ENCODE data around the gene SEMA3E. TPM values are rescaled to one million over a fixed set of nuclear protein-coding genes. Genes with fewer than 3 reads are reported as not detected.

The SEMA3E gene
- total RNA-seq (under 1 TPM; 0.27 to 0.46 (median 0.38) TPM), polyA plus RNA-seq (under 1 TPM; 0.04 to 0.09 (median 0.04) TPM)
- long read RNA-seq, donor 1 = 0 reads
- long read RNA-seq, donor 2 = 0 reads

DNA sequence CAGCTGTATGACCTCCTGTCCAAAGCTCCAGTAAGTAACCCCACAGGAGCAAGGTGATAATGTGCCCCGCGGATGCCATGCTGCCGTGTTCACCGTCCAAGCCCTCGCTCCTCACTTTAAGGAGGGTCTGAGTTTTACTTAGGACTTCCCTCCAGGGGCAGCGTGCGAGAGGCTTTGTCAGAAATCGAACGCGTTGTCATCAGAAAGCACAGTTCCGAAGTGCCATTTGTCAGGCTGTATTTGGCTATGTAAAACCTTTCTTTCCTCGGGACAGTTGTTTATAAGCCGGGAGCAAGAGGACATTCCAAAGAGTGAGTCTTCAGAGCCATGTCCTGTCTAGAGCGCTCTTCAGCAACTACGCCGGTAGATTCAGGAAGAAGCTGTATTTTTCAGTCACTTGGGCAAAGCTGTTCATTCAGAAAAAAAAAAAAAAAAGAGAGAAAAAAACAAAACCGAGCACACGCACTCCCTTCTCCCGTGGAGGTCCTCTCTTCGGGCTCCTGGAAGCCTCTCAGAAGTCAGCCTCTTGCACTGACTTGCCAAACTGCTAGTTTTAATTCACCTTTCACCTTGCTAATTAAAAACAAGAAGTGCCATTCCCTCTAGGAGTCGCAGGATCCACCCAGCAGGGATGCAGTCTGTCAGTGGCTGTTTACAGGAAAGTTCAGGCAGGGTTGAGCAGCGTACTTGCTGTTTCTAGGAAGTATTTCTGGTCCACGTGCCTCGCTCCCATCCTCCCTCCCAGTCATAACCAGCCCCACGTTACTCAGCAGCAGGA is at the start of gene SEMA3E:
SEMA3E (minus strand) TSS at position 676 of the 778 bp plus-strand sequence.
- TF ChIP-seq, protein P1, sequence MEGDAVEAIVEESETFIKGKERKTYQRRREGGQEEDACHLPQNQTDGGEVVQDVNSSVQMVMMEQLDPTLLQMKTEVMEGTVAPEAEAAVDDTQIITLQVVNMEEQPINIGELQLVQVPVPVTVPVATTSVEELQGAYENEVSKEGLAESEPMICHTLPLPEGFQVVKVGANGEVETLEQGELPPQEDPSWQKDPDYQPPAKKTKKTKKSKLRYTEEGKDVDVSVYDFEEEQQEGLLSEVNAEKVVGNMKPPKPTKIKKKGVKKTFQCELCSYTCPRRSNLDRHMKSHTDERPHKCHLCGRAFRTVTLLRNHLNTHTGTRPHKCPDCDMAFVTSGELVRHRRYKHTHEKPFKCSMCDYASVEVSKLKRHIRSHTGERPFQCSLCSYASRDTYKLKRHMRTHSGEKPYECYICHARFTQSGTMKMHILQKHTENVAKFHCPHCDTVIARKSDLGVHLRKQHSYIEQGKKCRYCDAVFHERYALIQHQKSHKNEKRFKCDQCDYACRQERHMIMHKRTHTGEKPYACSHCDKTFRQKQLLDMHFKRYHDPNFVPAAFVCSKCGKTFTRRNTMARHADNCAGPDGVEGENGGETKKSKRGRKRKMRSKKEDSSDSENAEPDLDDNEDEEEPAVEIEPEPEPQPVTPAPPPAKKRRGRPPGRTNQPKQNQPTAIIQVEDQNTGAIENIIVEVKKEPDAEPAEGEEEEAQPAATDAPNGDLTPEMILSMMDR (IDR thresholded peaks at IDR 0.05) = no peak
- Histone ChIP-seq H3K4me3 (peak within 1 kb of the TSS; percentile 45), H3K27me3 (ENCODE audit: insufficient read depth in 3 of 3, low read length in 2 of 3) (peaks cover 0 to 3% (median 0%) of the 10 kb centered on the region in 3 donors), H3K4me1 (no peaks in the 10 kb centered on the region), H3K36me3 (ENCODE audit: insufficient read depth in 1 of 2, low read depth in 1 of 2) (no peaks in the 10 kb centered on the region), H3K9me3 (no peaks in the 10 kb centered on the region), H3K27ac (no peak within 1 kb of the TSS)
- 1 to 2% (median 1%) methylated on average over 25 of the region's 25 CpGs for WGBS, 3 donors
- intact Hi-C loops (cut with DNase I) = no loop called here
- ATAC-seq (no peak), DNase-seq (no peak)

DNA sequence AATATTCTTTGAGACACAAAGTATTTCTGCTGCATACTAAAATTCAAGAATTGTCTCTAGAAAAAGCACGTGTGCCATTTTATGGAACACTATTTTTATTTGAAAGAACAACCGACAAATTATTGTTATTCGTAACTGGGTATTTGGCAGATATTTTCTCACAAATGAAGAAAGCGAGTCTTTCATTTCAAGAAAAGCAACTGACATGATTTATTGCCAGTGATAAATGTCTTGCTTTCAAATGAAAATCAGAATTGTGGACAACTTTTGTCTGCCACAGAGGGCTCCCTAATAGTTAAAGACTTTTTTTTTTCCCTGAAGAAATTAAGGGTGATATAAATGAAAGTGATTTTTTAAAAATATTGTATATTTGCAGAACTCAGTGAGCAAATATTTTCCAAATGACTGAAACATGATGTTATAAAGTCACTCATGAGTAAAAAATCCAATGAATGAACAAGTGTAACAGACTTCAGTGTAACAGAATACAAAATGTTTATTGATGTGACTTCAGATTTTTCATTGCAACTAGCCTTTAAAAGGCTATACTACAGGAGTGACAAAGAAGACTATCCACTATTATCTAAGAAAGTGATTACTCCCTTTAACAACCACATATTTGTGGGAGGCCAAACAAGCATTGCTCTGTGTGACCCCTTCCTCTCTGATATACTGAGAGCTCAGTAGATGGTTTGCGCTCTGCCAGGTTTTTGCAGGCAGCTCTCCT is 49.0 kb upstream of the SEMA3E start:
- Histone ChIP-seq H3K4me3 (no peak overlapping the region), H3K27ac (no peak overlapping the region), H3K9me3 (no peaks in the 10 kb centered on the region), H3K4me1 (no peaks in the 10 kb centered on the region), H3K27me3 (ENCODE audit: insufficient read depth in 3 of 3, low read length in 2 of 3) (no peaks in the 10 kb centered on the region), H3K36me3 (ENCODE audit: insufficient read depth in 1 of 2, low read depth in 1 of 2) (no peaks in the 10 kb centered on the region)
- WGBS, 3 donors = 58 to 66% (median 62%) methylated on average over 5 of the region's 5 CpGs
- TF ChIP-seq, protein P1 (IDR thresholded peaks at IDR 0.05) = no peak
- intact Hi-C loops (cut with DNase I) = no loop called here
- DNase-seq = no peak
- ATAC-seq = no peak

DNA sequence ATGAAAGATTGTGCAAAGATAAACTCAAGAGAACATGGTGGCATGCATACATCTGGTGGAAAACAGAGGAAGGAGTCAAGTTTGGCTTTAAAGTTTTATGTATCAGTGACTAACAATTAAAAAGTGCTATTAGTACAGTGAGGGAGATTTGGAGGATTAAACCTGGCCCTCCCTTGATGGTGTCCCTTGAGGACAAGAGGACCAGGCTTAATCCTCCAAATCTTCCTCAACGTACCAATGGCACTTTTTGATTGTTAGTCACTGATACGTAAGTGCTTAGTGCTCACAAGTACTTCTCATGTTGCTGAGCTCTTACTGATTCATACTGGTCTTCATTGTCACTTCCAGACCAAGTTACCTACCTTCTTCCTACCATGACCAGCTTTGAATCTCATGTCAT is 47.2 kb upstream of the SEMA3E start:
- 74 to 80% (median 74%) methylated on average over 2 of the region's 2 CpGs for WGBS, 3 donors
- DNase-seq (no peak), ATAC-seq (no peak)
- Histone ChIP-seq H3K4me3 (no peak overlapping the region), H3K9me3 (no peaks in the 10 kb centered on the region), H3K4me1 (no peaks in the 10 kb centered on the region), H3K27me3 (ENCODE audit: insufficient read depth in 3 of 3, low read length in 2 of 3) (no peaks in the 10 kb centered on the region), H3K27ac (no peak overlapping the region), H3K36me3 (ENCODE audit: insufficient read depth in 1 of 2, low read depth in 1 of 2) (no peaks in the 10 kb centered on the region)
- TF ChIP-seq, protein P1 (IDR thresholded peaks at IDR 0.05) = no peak
- intact Hi-C loops (cut with DNase I) = no loop called here

DNA sequence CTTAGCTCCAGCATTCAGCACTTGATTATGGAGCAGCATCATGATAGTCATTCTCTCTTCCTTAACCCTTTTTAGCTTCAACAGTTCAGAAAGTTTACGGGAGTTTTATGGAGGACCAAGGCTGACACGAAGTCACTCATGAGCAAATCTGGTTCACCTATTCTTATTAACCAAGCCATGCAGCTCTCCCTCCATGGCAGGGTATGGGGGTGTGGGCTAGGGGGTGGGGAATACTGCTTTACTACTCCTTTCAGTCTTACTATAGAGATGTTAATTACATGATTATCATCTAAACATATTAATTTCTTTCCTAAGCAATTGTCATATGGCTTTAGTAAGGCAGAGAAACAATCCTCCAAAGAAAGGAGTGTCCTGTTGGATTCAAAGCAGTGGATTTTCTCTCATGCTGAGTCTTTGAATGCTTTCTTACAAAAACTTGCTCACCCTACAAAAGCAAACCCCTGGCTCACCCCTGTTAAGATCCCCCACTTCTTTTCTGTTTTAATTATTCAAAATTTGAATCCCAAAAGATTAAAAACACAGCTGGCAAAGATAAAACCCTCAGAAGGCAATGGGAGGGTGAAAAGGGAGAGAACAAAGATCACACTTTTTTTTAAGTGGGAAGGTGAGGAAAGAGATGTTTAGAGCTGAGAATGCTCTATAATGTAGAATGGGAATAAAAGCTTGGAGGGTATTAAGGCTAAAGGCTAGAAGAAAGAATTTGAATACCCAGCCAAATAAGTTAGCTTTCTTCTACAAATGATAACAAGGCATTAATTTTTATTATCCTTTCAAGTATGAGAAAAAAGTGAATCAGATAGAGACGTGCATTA is 46.4 kb upstream of the SEMA3E start:
- Histone ChIP-seq H3K27ac (no peak overlapping the region), H3K27me3 (ENCODE audit: insufficient read depth in 3 of 3, low read length in 2 of 3) (no peaks in the 10 kb centered on the region), H3K36me3 (ENCODE audit: insufficient read depth in 1 of 2, low read depth in 1 of 2) (no peaks in the 10 kb centered on the region), H3K4me1 (no peaks in the 10 kb centered on the region), H3K9me3 (no peaks in the 10 kb centered on the region), H3K4me3 (no peak overlapping the region)
- no peak for DNase-seq
- intact Hi-C loops (cut with DNase I) = no loop called here
- 58 to 66% (median 60%) methylated on average over 3 of the region's 3 CpGs for WGBS, 3 donors
- no peak for ATAC-seq
- TF ChIP-seq, protein P1 (IDR thresholded peaks at IDR 0.05) = no peak

All from psoas muscle (tissue), 8 donors.